Measurements from ENCODE around the gene CFC1. TPM values are rescaled to one million over a fixed set of nuclear protein-coding genes. Genes with fewer than 3 reads are reported as not detected.
"Not testable (repeated sequence)": the region's sequence is repeated elsewhere in the genome, so short reads cannot be mapped to it uniquely, and the experiment has no call there.

CFC1 gene
- total RNA-seq, 1 experiment from 2014 or later, result not detected

GRCh38 chr2:130583582-130583981 lies 15.8 kb downstream of the CFC1 start:
- DNase-seq (ENCODE audit: low read depth), result not testable (repeated sequence)

GRCh38 chr2:130582970-130583369 lies 16.4 kb downstream of the CFC1 start:
- DNase-seq (ENCODE audit: low read depth), result not testable (repeated sequence)

- DNase-seq (ENCODE audit: low read depth), result not testable (repeated sequence)
Observed at GRCh38 chr2:130581491-130581890, 17.9 kb downstream of the CFC1 start.

GRCh38 chr2:130579121-130579520 lies 20.3 kb downstream of the CFC1 start:
- DNase-seq (ENCODE audit: low read depth), result not testable (repeated sequence)

GRCh38 chr2:130577559-130577958 lies 21.8 kb downstream of the CFC1 start:
- not testable (repeated sequence) for DNase-seq (ENCODE audit: low read depth)

GRCh38 chr2:130576209-130576784 lies 23.1 kb downstream of the CFC1 start:
- DNase-seq (ENCODE audit: low read depth), result not testable (repeated sequence)

- DNase-seq (ENCODE audit: low read depth), result not testable (repeated sequence)
Observed at GRCh38 chr2:130574230-130574629, 25.1 kb downstream of the CFC1 start.

GRCh38 chr2:130571929-130572328 lies 27.4 kb downstream of the CFC1 start:
- not testable (repeated sequence) for DNase-seq (ENCODE audit: low read depth)

GRCh38 chr2:130566165-130566564 lies 33.2 kb downstream of the CFC1 start:
- DNase-seq (ENCODE audit: low read depth), result not testable (repeated sequence)

GRCh38 chr2:130556441-130556840 lies 42.9 kb downstream of the CFC1 start:
- not testable (repeated sequence) for DNase-seq (ENCODE audit: low read depth)

- not testable (repeated sequence) for DNase-seq (ENCODE audit: low read depth)
Observed at GRCh38 chr2:130554178-130554577, 45.2 kb downstream of the CFC1 start.

- not testable (repeated sequence) for DNase-seq (ENCODE audit: low read depth)
Observed at GRCh38 chr2:130549475-130549874, 49.9 kb downstream of the CFC1 start.

- DNase-seq (ENCODE audit: low read depth), result not testable (repeated sequence)
Observed at GRCh38 chr2:130548418-130548817, 51.0 kb downstream of the CFC1 start.

- DNase-seq (ENCODE audit: low read depth), result not testable (repeated sequence)
Observed at GRCh38 chr2:130544978-130545377, 54.4 kb downstream of the CFC1 start.

- not testable (repeated sequence) for DNase-seq (ENCODE audit: low read depth)
Observed at GRCh38 chr2:130543785-130544528, 55.4 kb downstream of the CFC1 start.

- not testable (repeated sequence) for DNase-seq (ENCODE audit: low read depth)
Observed at GRCh38 chr2:130542789-130543188, 56.6 kb downstream of the CFC1 start.

Other genes with a start within 250 kb of the CFC1 start
- 16.5 and 19.0 TPM in 2 replicates for gene PTPN18, start 243.5 kb downstream of the CFC1 start, total RNA-seq (2014; rRNA removed; shearing (Covaris generic))
- 0.02 TPM in 1 of 2 replicates, not detected in the other for gene POTEI, start 90.2 kb downstream of the CFC1 start, total RNA-seq (2014; rRNA removed; shearing (Covaris generic))
- gene CFC1B, start 78.4 kb downstream of the CFC1 start, total RNA-seq (2014; rRNA removed; shearing (Covaris generic)), result not detected in 2 replicates
- not detected in 2 replicates for gene POTEJ, start 11.9 kb upstream of the CFC1 start, total RNA-seq (2014; rRNA removed; shearing (Covaris generic))
- gene GPR148, start 129.5 kb upstream of the CFC1 start, total RNA-seq (2014; rRNA removed; shearing (Covaris generic)), result not detected in 2 replicates
- not detected in 2 replicates for gene AMER3, start 156.0 kb upstream of the CFC1 start, total RNA-seq (2014; rRNA removed; shearing (Covaris generic))
- 0.10 TPM in 1 of 2 replicates, not detected in the other for gene ARHGEF4, start 237.3 kb upstream of the CFC1 start, total RNA-seq (2014; rRNA removed; shearing (Covaris generic))

Measured in M059J (cell line).